IPS-20b (cell line): Measurements from ENCODE around the gene SHROOM1.

ENCODE experiments used
- H3K27ac ChIP-seq: one replicate; pipeline ENCODE4 v1.5.1; 2013; ENCODE audit warnings: low read length
- H3K27me3 ChIP-seq: 2 replicates; pipeline ENCODE4 v1.6.1; 2013; ENCODE audit warnings: mild to moderate bottlenecking, low read length, inconsistent platforms; ENCODE audit not compliant: insufficient read depth
- H3K36me3 ChIP-seq: 2 replicates; pipeline ENCODE4 v1.6.1; 2013; ENCODE audit warnings: low read depth, mild to moderate bottlenecking, inconsistent platforms, low read length, moderate library complexity; ENCODE audit not compliant: insufficient read depth
- H3K4me1 ChIP-seq: 2 replicates; pipeline ENCODE4 v1.6.1; 2013; ENCODE audit warnings: mild to moderate bottlenecking, control low read depth, inconsistent platforms, low read length, moderate library complexity; ENCODE audit not compliant: insufficient read depth
- H3K4me3 ChIP-seq: 2 replicates; pipeline ENCODE4 v1.5.1; 2013; ENCODE audit warnings: mild to moderate bottlenecking, low read length, inconsistent platforms
- H3K9ac ChIP-seq: 2 replicates; pipeline ENCODE4 v1.6.1; 2013; ENCODE audit warnings: low read depth, mild to moderate bottlenecking, inconsistent platforms, low read length, moderate library complexity
- H3K9me3 ChIP-seq: 2 replicates; pipeline ENCODE4 v1.6.1; 2013; ENCODE audit warnings: mild to moderate bottlenecking, low read depth, low read length, inconsistent platforms; ENCODE audit not compliant: insufficient read depth

The SHROOM1 gene

GRCh38 chr5:132779961-132780360 lies 50.5 kb downstream of the SHROOM1 start:
- H3K36me3 ChIP-seq = no peaks in the 10 kb centered on the region
- H3K4me1 ChIP-seq = peaks cover 9% of the 10 kb centered on the region
- H3K9ac ChIP-seq = no peak overlapping the region
- H3K27ac ChIP-seq = no peak overlapping the region
- peaks cover 60% of the 10 kb centered on the region for H3K27me3 ChIP-seq
- no peak overlapping the region for H3K4me3 ChIP-seq
- H3K9me3 ChIP-seq = no peaks in the 10 kb centered on the region

GRCh38 chr5:132778856-132779255 lies 51.6 kb downstream of the SHROOM1 start:
- Histone ChIP-seq H3K27me3 (peaks cover 71% of the 10 kb centered on the region), H3K9me3 (no peaks in the 10 kb centered on the region), H3K4me3 (no peak overlapping the region), H3K4me1 (peaks cover 9% of the 10 kb centered on the region), H3K27ac (no peak overlapping the region), H3K9ac (no peak overlapping the region), H3K36me3 (no peaks in the 10 kb centered on the region)

GRCh38 chr5:132778129-132778528 lies 52.3 kb downstream of the SHROOM1 start:
- no peaks in the 10 kb centered on the region for H3K9me3 ChIP-seq
- H3K27ac ChIP-seq = no peak overlapping the region
- H3K36me3 ChIP-seq = no peaks in the 10 kb centered on the region
- H3K4me1 ChIP-seq = peaks cover 9% of the 10 kb centered on the region
- H3K9ac ChIP-seq = no peak overlapping the region
- H3K27me3 ChIP-seq = peaks cover 71% of the 10 kb centered on the region
- peak overlapping the region; percentile 72; the same call in 1 of the 2 replicates for H3K4me3 ChIP-seq

- peaks cover 9% of the 10 kb centered on the region for H3K4me1 ChIP-seq
- H3K27me3 ChIP-seq = peaks cover 71% of the 10 kb centered on the region
- H3K4me3 ChIP-seq = peak within 1 kb of the TSS; percentile 72
- H3K27ac ChIP-seq = no peak within 1 kb of the TSS
- no peaks in the 10 kb centered on the region for H3K36me3 ChIP-seq
- H3K9ac ChIP-seq = peak within 1 kb of the TSS; percentile 36; the same call in 1 of the 2 replicates
- no peaks in the 10 kb centered on the region for H3K9me3 ChIP-seq
Measured at GRCh38 chr5:132777209-132778069, 53.0 kb downstream of the SHROOM1 start, which contains the start of gene SEPTIN8. Gene SEPTIN8, minus strand, starts transcription at chr5:132777239. Its CDS starts 102 bp downstream, at chr5:132777137.

GRCh38 chr5:132776938-132777208 lies 53.6 kb downstream of the SHROOM1 start:
- H3K9me3 ChIP-seq = no peaks in the 10 kb centered on the region
- peaks cover 14% of the 10 kb centered on the region for H3K4me1 ChIP-seq
- no peaks in the 10 kb centered on the region for H3K36me3 ChIP-seq
- peaks cover 68% of the 10 kb centered on the region for H3K27me3 ChIP-seq
- H3K9ac ChIP-seq = peak overlapping the region; percentile 15; the same call in 1 of the 2 replicates
- H3K4me3 ChIP-seq = peak overlapping the region; percentile 72; the same call in 1 of the 2 replicates
- no peak overlapping the region for H3K27ac ChIP-seq

- Histone ChIP-seq H3K9ac (peak overlapping the region; percentile 15; the same call in 1 of the 2 replicates), H3K27me3 (peaks cover 63% of the 10 kb centered on the region), H3K36me3 (no peaks in the 10 kb centered on the region), H3K4me1 (peaks cover 19% of the 10 kb centered on the region), H3K9me3 (no peaks in the 10 kb centered on the region), H3K4me3 (peak overlapping the region; percentile 72), H3K27ac (no peak overlapping the region)
Measured at GRCh38 chr5:132776131-132776937, 54.1 kb downstream of the SHROOM1 start.

GRCh38 chr5:132775476-132775961 lies 54.9 kb downstream of the SHROOM1 start:
- Histone ChIP-seq H3K4me1 (peaks cover 27% of the 10 kb centered on the region), H3K4me3 (peak overlapping the region; percentile 72; the same call in 1 of the 2 replicates), H3K27ac (no peak overlapping the region), H3K27me3 (peaks cover 57% of the 10 kb centered on the region), H3K9ac (no peak overlapping the region), H3K36me3 (no peaks in the 10 kb centered on the region), H3K9me3 (no peaks in the 10 kb centered on the region)

- no peaks in the 10 kb centered on the region for H3K36me3 ChIP-seq
- peaks cover 56% of the 10 kb centered on the region for H3K27me3 ChIP-seq
- no peak overlapping the region for H3K27ac ChIP-seq
- peaks cover 28% of the 10 kb centered on the region for H3K4me1 ChIP-seq
- H3K4me3 ChIP-seq = no peak overlapping the region
- no peaks in the 10 kb centered on the region for H3K9me3 ChIP-seq
- no peak overlapping the region for H3K9ac ChIP-seq
Measured at GRCh38 chr5:132774896-132775295, 55.6 kb downstream of the SHROOM1 start.

- H3K27ac ChIP-seq = no peak overlapping the region
- peaks cover 28% of the 10 kb centered on the region for H3K4me1 ChIP-seq
- H3K9me3 ChIP-seq = no peaks in the 10 kb centered on the region
- H3K4me3 ChIP-seq = no peak overlapping the region
- H3K36me3 ChIP-seq = no peaks in the 10 kb centered on the region
- no peak overlapping the region for H3K9ac ChIP-seq
- H3K27me3 ChIP-seq = peaks cover 51% of the 10 kb centered on the region
Measured at GRCh38 chr5:132774406-132774805, 56.0 kb downstream of the SHROOM1 start.

GRCh38 chr5:132773601-132774355 lies 56.7 kb downstream of the SHROOM1 start:
- H3K36me3 ChIP-seq = no peaks in the 10 kb centered on the region
- no peaks in the 10 kb centered on the region for H3K9me3 ChIP-seq
- H3K27me3 ChIP-seq = peaks cover 45% of the 10 kb centered on the region
- H3K9ac ChIP-seq = no peak overlapping the region
- no peak overlapping the region for H3K27ac ChIP-seq
- H3K4me3 ChIP-seq = no peak overlapping the region
- H3K4me1 ChIP-seq = peaks cover 28% of the 10 kb centered on the region

- no peak overlapping the region for H3K27ac ChIP-seq
- H3K9me3 ChIP-seq = no peaks in the 10 kb centered on the region
- no peaks in the 10 kb centered on the region for H3K36me3 ChIP-seq
- peaks cover 28% of the 10 kb centered on the region for H3K4me1 ChIP-seq
- H3K4me3 ChIP-seq = no peak overlapping the region
- H3K9ac ChIP-seq = no peak overlapping the region
- H3K27me3 ChIP-seq = peaks cover 38% of the 10 kb centered on the region
Measured at GRCh38 chr5:132773114-132773513, 57.3 kb downstream of the SHROOM1 start.
